Gastroesophageal sphincter (tissue), 4 donors: Measurements from ENCODE around the gene PAH. TPM values are rescaled to one million over a fixed set of nuclear protein-coding genes. Genes with fewer than 3 reads are reported as not detected.

Experiments used
- ATAC-seq: fragments of 150-250 bp; one replicate; pipeline ENCODE4 v1.9.1; 2016; ENCODE audit warnings: mild to moderate bottlenecking, moderate library complexity
- H3K27ac ChIP-seq, 4 donors: fragments of 200-600 bp; sonication (generic) in 3 of 4; 1 replicate in 3 of 4; 2 replicates in 1 of 4; pipeline ENCODE4 v1.5.1; 2016 to 2019
- H3K27me3 ChIP-seq: fragments of 200-600 bp; sonication (generic); one replicate; pipeline ENCODE4 v1.5.1; 2019
- H3K36me3 ChIP-seq, 2 donors: fragments of 200-600 bp; sonication (generic); one replicate each; pipeline ENCODE4 v1.5.1; 2019; ENCODE audit warnings: control low read depth in 1 of 2
- H3K4me1 ChIP-seq, 3 donors: fragments of 200-600 bp; sonication (generic); 1 replicate in 2 of 3; 2 replicates in 1 of 3; pipeline ENCODE4 v1.5.1; 2016 to 2019; ENCODE audit warnings: control low read depth in 2 of 3
- H3K4me3 ChIP-seq, 2 donors: fragments of 200-600 bp; sonication (generic); one replicate each; pipeline ENCODE4 v1.5.1; 2019; ENCODE audit warnings: mild to moderate bottlenecking in 1 of 2, moderate library complexity in 1 of 2
- H3K9me3 ChIP-seq, 3 donors: fragments of 200-600 bp; sonication (generic); one replicate each; pipeline ENCODE4 v1.5.1; 2017 to 2019; ENCODE audit warnings: control low read depth in 2 of 3
- CTCF ChIP-seq, 4 experiments: fragments of 200-600 bp in 2 of 4; fragments of 450-650 bp in 2 of 4; sonication (generic) in 1 of 4; IDR thresholded peaks; one replicate each; pipeline ENCODE4 v1.5.1; 2017 to 2019; ENCODE audit warnings: antibody characterized with exemption in 4 of 4, mild to moderate bottlenecking in 2 of 4, moderate library complexity in 2 of 4
- EP300 ChIP-seq: sonication (generic); formaldehyde crosslinking; IDR thresholded peaks from one replicate; pipeline ENCODE4 v1.6.1; 2017; ENCODE audit warnings: antibody characterized with exemption, mild to moderate bottlenecking
- POLR2A ChIP-seq, 2 donors: fragments of 450-650 bp; IDR thresholded peaks; one replicate each; pipeline ENCODE4 v1.6.1; 2017; ENCODE audit warnings: antibody characterized with exemption in 2 of 2, mild to moderate bottlenecking in 2 of 2, moderate library complexity in 1 of 2
- POLR2AphosphoS5 ChIP-seq: sonication (generic); formaldehyde crosslinking; IDR thresholded peaks from one replicate; pipeline ENCODE4 v1.6.1; 2017; ENCODE audit warnings: antibody characterized with exemption
- WGBS, 2 donors: methylation state at CpG; one replicate each; pipeline ENCODE4 v1.1.5; 2018; ENCODE audit warnings: low coverage in 1 of 2; 5-methylcytosine and 5-hydroxymethylcytosine counted together
- total RNA-seq, 4 donors: library from RNA; depleted of rRNA; stranded (reverse); fragments of >200 nt; gene quantifications; one replicate each; pipeline ENCODE4 v1.1.0, GENCODE V29; 2016

The PAH gene
- total RNA-seq, 4 donors from 2014 or later, result 0.67 TPM; not detected in 3

DNA sequence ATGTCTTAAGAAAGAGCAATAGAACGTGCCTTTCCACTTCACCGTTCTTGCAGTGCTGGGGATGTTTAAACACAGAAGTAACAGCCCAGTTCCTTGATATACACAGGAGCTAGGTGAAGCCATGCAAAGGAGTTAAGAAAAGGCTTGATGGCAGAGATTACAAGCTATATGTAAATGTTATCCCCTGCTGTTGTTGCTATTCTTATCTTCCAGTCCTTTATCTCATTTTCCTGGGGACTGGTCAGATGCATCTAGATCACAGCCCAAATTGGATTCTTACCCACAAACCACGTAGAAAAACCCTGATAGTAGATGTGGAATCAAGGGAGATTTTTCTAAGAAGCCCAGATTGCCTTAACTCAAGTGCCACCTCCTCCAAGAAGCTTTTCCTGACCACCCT is 45.9 kb upstream of the PAH start:
- Histone ChIP-seq H3K27ac (no peak overlapping the region), H3K36me3 (no peaks in the 10 kb centered on the region), H3K4me1 (peaks cover 0 to 29% (median 0%) of the 10 kb centered on the region in 3 donors), H3K4me3 (no peak overlapping the region), H3K9me3 (peaks cover 0 to 15% (median 0%) of the 10 kb centered on the region in 3 donors), H3K27me3 (peaks cover 98% of the 10 kb centered on the region)
- TF ChIP-seq POLR2AphosphoS5 (no peak), POLR2A (IDR thresholded peaks at IDR 0.05) (no peak), EP300 (no peak), CTCF (IDR thresholded peaks at IDR 0.05) (no peak)
- WGBS, 2 donors, result 5 to 8% methylated on average over 3 of the region's 3 CpGs
- ATAC-seq, result no peak

DNA sequence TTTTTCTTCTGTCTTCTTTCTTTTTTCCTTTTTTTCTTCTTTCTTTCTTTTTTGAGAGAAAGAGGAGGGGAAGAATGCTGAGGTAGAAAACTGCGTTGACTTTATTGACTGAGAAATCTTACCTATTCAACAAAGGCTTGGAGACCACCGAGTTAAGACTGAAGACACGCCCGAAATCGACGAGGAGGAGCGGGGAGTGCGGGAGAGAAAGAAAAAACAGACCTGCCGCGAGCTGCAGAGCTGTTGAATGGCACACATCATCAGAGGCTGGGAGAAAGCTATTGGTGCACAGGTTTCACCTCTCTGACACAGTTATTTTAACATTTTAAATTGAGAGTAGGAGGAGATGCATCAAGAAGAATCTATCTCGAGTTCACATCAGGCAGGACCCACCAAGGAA is 45.5 kb upstream of the PAH start:
- H3K4me3 ChIP-seq, result no peak overlapping the region
- no peaks in the 10 kb centered on the region for H3K36me3 ChIP-seq
- H3K4me1 ChIP-seq, result peaks cover 0 to 34% (median 3%) of the 10 kb centered on the region in 3 donors
- H3K9me3 ChIP-seq, result peaks cover 0 to 15% (median 0%) of the 10 kb centered on the region in 3 donors
- no peak for ATAC-seq
- peaks cover 98% of the 10 kb centered on the region for H3K27me3 ChIP-seq
- TF ChIP-seq POLR2A (IDR thresholded peaks at IDR 0.05) (no peak), EP300 (no peak), CTCF (IDR thresholded peaks at IDR 0.05) (no peak), POLR2AphosphoS5 (no peak)
- H3K27ac ChIP-seq, result no peak overlapping the region
- 2 to 35% methylated on average over 5 to 11 of the region's 11 CpGs for WGBS, 2 donors

DNA sequence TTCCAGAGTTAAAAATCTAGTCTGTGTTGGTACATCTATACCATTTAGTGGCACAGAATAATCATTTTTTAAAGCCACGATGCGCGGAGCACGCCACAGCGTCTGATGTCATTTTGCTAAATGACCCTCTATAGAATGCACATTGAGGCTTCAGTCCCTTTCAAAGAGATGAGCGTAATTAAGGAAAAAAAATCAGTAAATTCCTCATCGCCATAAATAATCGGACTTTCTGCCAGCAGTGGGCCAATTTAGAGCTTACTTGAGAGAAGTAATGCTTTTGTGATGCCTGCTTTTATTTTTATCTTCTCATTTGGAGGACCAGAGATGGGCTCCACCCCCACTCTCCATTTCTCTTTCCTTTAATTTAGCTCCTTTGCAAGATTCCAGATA is 44.4 kb upstream of the PAH start:
- WGBS, 2 donors, result 6 to 13% methylated on average over 3 to 8 of the region's 8 CpGs
- Histone ChIP-seq H3K36me3 (no peaks in the 10 kb centered on the region), H3K4me3 (no peak overlapping the region), H3K27ac (no peak overlapping the region), H3K9me3 (peaks cover 0 to 15% (median 0%) of the 10 kb centered on the region in 3 donors), H3K27me3 (peaks cover 98% of the 10 kb centered on the region), H3K4me1 (peaks cover 0 to 44% (median 4%) of the 10 kb centered on the region in 3 donors)
- ATAC-seq, result no peak
- TF ChIP-seq EP300 (no peak), POLR2A (IDR thresholded peaks at IDR 0.05) (no peak), CTCF (IDR thresholded peaks at IDR 0.05) (no peak), POLR2AphosphoS5 (no peak)

DNA sequence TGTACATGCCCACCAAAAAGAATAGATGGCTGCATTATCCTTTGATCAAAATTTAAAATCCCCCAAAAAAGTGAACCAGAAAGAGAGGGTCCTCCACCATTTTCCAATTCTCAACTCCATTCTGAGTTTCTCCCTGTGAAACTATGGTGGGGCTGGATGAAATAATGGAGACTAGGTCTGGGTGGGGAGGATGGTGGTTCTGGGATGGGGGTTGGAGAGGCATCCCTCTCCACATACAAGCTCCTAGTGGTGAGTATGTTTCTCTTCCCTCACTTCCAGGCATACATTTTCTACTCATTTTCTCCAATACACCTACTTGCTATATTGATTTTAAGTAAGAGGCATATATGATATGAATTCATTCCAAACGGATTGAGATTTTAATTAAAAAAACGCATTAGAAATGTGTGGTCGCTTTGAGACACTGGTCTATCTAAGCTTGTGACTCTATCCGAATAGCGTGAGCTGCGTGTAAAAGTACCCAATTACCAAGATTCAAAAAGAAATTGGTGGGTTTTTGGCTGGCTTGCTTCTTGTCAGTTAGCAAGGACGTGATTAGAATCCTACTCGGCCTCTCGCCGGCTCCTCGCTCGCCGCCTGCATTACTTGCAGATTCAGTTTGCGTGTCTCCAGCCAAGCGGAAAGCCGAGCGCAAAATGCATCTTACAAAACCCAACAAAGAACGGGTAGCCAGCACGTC is 43.9 kb upstream of the PAH start:
- ATAC-seq, result no peak
- no peak overlapping the region for H3K27ac ChIP-seq
- peaks cover 0 to 15% (median 0%) of the 10 kb centered on the region in 3 donors for H3K9me3 ChIP-seq
- no peaks in the 10 kb centered on the region for H3K36me3 ChIP-seq
- peaks cover 0 to 50% (median 4%) of the 10 kb centered on the region in 3 donors for H3K4me1 ChIP-seq
- H3K27me3 ChIP-seq, result peaks cover 98% of the 10 kb centered on the region
- H3K4me3 ChIP-seq, result no peak overlapping the region
- TF ChIP-seq EP300 (no peak), POLR2A (IDR thresholded peaks at IDR 0.05) (no peak), CTCF (IDR thresholded peaks at IDR 0.05) (no peak), POLR2AphosphoS5 (no peak)
- 3 to 7% methylated on average over 5 to 18 of the region's 19 CpGs for WGBS, 2 donors

GRCh38 chr12:102959391-102959790 is 42.3 kb upstream of the PAH start:
- no peak overlapping the region for H3K4me3 ChIP-seq
- H3K27ac ChIP-seq, result no peak overlapping the region
- H3K4me1 ChIP-seq, result peaks cover 0 to 39% (median 4%) of the 10 kb centered on the region in 3 donors
- 6 to 21% methylated on average over 4 to 13 of the region's 14 CpGs for WGBS, 2 donors
- H3K27me3 ChIP-seq, result peaks cover 98% of the 10 kb centered on the region
- H3K9me3 ChIP-seq, result peaks cover 0 to 14% (median 0%) of the 10 kb centered on the region in 3 donors
- no peaks in the 10 kb centered on the region for H3K36me3 ChIP-seq
- no peak for ATAC-seq
- TF ChIP-seq POLR2AphosphoS5, result no peak
- TF ChIP-seq EP300, result no peak
- TF ChIP-seq CTCF (IDR thresholded peaks at IDR 0.05), result no peak
- no peak for TF ChIP-seq POLR2A (IDR thresholded peaks at IDR 0.05)
